Stimulated activated CD8-positive, alpha-beta memory T cell treated with anti-CD3 and anti-CD28 coated beads, Interleukin-4, amount 100 ng/mL, for 24 hours (primary cell): ENCODE measurements around the gene TSHZ2.
"Not testable (repeated sequence)": the region's sequence is repeated elsewhere in the genome, so short reads cannot be mapped to it uniquely, and the experiment has no call there.

Experiments
- DNase-seq: peaks from one replicate; pipeline ENCODE4 v3.0.0-alpha.2; 2020; ENCODE audit warnings: low read depth

TSHZ2 gene

GRCh38 chr20:53454675-53455276 lies 482.6 kb downstream of the TSHZ2 start:
- DNase-seq, result no peak

- DNase-seq, result no peak
These were observed 491.2 kb downstream of the TSHZ2 start for GRCh38 chr20:53463101-53463972.

- no peak for DNase-seq
These were observed 494.1 kb downstream of the TSHZ2 start for GRCh38 chr20:53466279-53466678.

GRCh38 chr20:53468587-53468986 lies 496.4 kb downstream of the TSHZ2 start:
- no peak for DNase-seq

GRCh38 chr20:53472859-53473258 lies 500.7 kb downstream of the TSHZ2 start:
- DNase-seq, result not testable (repeated sequence)

- DNase-seq, result no peak
These were observed 508.8 kb downstream of the TSHZ2 start for GRCh38 chr20:53480913-53481312.

- DNase-seq, result no peak
These were observed 515.5 kb downstream of the TSHZ2 start for GRCh38 chr20:53487461-53488200.

GRCh38 chr20:53488775-53489272 lies 516.7 kb downstream of the TSHZ2 start:
- DNase-seq, result no peak

GRCh38 chr20:53489528-53489927 lies 517.4 kb downstream of the TSHZ2 start:
- no peak for DNase-seq

GRCh38 chr20:53490620-53491019 lies 518.5 kb downstream of the TSHZ2 start:
- DNase-seq, result no peak

- no peak for DNase-seq
These were observed 519.3 kb downstream of the TSHZ2 start for GRCh38 chr20:53491462-53491861.

- DNase-seq, result no peak
These were observed 520.1 kb downstream of the TSHZ2 start for GRCh38 chr20:53492212-53492611.

GRCh38 chr20:53493311-53493857 lies 521.2 kb downstream of the TSHZ2 start:
- DNase-seq, result no peak

- no peak for DNase-seq
These were observed 522.6 kb downstream of the TSHZ2 start for GRCh38 chr20:53494753-53495152.

- DNase-seq, result no peak
These were observed 523.4 kb downstream of the TSHZ2 start for GRCh38 chr20:53495398-53496092.

- no peak for DNase-seq
These were observed 525.1 kb downstream of the TSHZ2 start for GRCh38 chr20:53497246-53497645.

GRCh38 chr20:53498341-53498740 lies 526.2 kb downstream of the TSHZ2 start:
- no peak for DNase-seq

- no peak for DNase-seq
These were observed 528.5 kb downstream of the TSHZ2 start for GRCh38 chr20:53500651-53501050.

- DNase-seq, result no peak
These were observed 530.7 kb downstream of the TSHZ2 start for GRCh38 chr20:53502820-53503219.

- no peak for DNase-seq
These were observed 531.4 kb downstream of the TSHZ2 start for GRCh38 chr20:53503517-53503919.

GRCh38 chr20:53504106-53504505 lies 531.9 kb downstream of the TSHZ2 start:
- not testable (repeated sequence) for DNase-seq

- DNase-seq, result no peak
These were observed 538.1 kb downstream of the TSHZ2 start for GRCh38 chr20:53510262-53510661.
